Hepatocyte (in vitro differentiated cells): Measurements from ENCODE around the gene PDSS2. TPM values are rescaled to one million over a fixed set of nuclear protein-coding genes. Genes with fewer than 3 reads are reported as not detected.

Source experiments
- DNase-seq: peaks from one replicate; pipeline ENCODE4 v3.0.0-alpha.2; 2016; ENCODE audit warnings: low spot score
- H2AFZ ChIP-seq: fragments of 200-600 bp; sonication (generic); 2 replicates; pipeline ENCODE4 v1.6.0; 2016; ENCODE audit warnings: antibody characterized with exemption, mild to moderate bottlenecking
- H3K27ac ChIP-seq: fragments of 200-600 bp; sonication (generic); 2 replicates; pipeline ENCODE4 v1.5.1; 2016; ENCODE audit warnings: mild to moderate bottlenecking
- H3K27me3 ChIP-seq: fragments of 200-600 bp; sonication (generic); 2 replicates; pipeline ENCODE4 v1.6.1; 2016
- H3K36me3 ChIP-seq: fragments of 200-600 bp; sonication (generic); replicated peaks from 2 replicates; pipeline ENCODE4 v1.5.1; 2016; ENCODE audit warnings: low read depth; ENCODE audit not compliant: insufficient read depth
- H3K4me1 ChIP-seq: fragments of 200-600 bp; sonication (generic); 2 replicates; pipeline ENCODE4 v1.5.1; 2016; ENCODE audit warnings: mild to moderate bottlenecking, moderate library complexity; ENCODE audit not compliant: insufficient read depth
- H3K4me2 ChIP-seq: fragments of 200-600 bp; sonication (generic); 2 replicates; pipeline ENCODE4 v1.6.0; 2016
- H3K4me3 ChIP-seq: fragments of 200-600 bp; sonication (generic); 2 replicates; pipeline ENCODE4 v1.5.1; 2016; ENCODE audit warnings: mild to moderate bottlenecking
- H3K79me2 ChIP-seq: fragments of 200-600 bp; sonication (generic); 2 replicates; pipeline ENCODE4 v1.6.0; 2017; ENCODE audit warnings: mild to moderate bottlenecking
- H3K9me2 ChIP-seq: fragments of 200-600 bp; sonication (generic); replicated peaks from 2 replicates; pipeline ENCODE4 v1.6.0; 2017; ENCODE audit warnings: mild to moderate bottlenecking; ENCODE audit not compliant: insufficient read depth
- H3K9me3 ChIP-seq: fragments of 200-600 bp; sonication (generic); 2 replicates; pipeline ENCODE4 v1.5.1; 2016; ENCODE audit warnings: low read depth, mild to moderate bottlenecking
- H4K20me1 ChIP-seq: fragments of 200-600 bp; sonication (generic); 2 replicates; pipeline ENCODE4 v1.6.0; 2016; ENCODE audit warnings: mild to moderate bottlenecking; ENCODE audit not compliant: insufficient read depth, poor library complexity, severe bottlenecking
- EZH2 ChIP-seq: fragments of 200-600 bp; sonication (generic); IDR thresholded peaks from 2 replicates; pipeline ENCODE4 v1.6.1; 2016; ENCODE audit warnings: antibody characterized with exemption, mild to moderate bottlenecking, borderline replicate concordance
- EZH2phosphoT487 ChIP-seq: fragments of 200-600 bp; sonication (generic); IDR thresholded peaks from one replicate; pipeline ENCODE4 v1.6.1; 2018; ENCODE audit warnings: antibody characterized with exemption, mild to moderate bottlenecking, low read depth, moderate library complexity; ENCODE audit not compliant: unreplicated experiment, severe bottlenecking
- WGBS: methylation state at CpG from one replicate; pipeline ENCODE4 v1.1.6; 2016; ENCODE audit warnings: low lambda C conversion rate; ENCODE audit errors: missing lambda C conversion rate; 5-methylcytosine and 5-hydroxymethylcytosine counted together
- polyA plus RNA-seq: library from polyadenylated mRNA; unstranded; fragments of >200 nt; fragmentation: Nextera tagmentation; extraction: Ambion mirVana; gene quantifications from 2 replicates; pipeline ENCODE4 v1.2.1, GENCODE V29; 2016
- total RNA-seq: library from RNA; depleted of rRNA; stranded (reverse); fragments of >200 nt; gene quantifications from 2 replicates; pipeline ENCODE4 v1.2.3, GENCODE V29; 2014
- TF ChIP-seq, protein P1 (sequence below): fragments of 200-600 bp; sonication (generic); IDR thresholded peaks from 2 replicates; pipeline ENCODE4 v1.5.1; 2016; ENCODE audit warnings: antibody characterized with exemption, mild to moderate bottlenecking; ENCODE audit not compliant: poor library complexity

Gene PDSS2
- total and polyA plus RNA-seq, 2 experiments from 2014 or later = 15.3 to 18.2 TPM

GRCh38 chr6:107214655-107215054, 244.7 kb downstream of the PDSS2 start:
- Histone ChIP-seq H3K9me3 (no peaks in the 10 kb centered on the region), H3K27ac (no peak overlapping the region), H2AFZ (no peak overlapping the region), H3K4me3 (no peak overlapping the region), H3K79me2 (no peaks in the 10 kb centered on the region), H4K20me1 (no peaks in the 10 kb centered on the region), H3K9me2 (no peaks in the 10 kb centered on the region), H3K27me3 (no peaks in the 10 kb centered on the region), H3K4me1 (peaks cover 16% of the 10 kb centered on the region), H3K36me3 (no peaks in the 10 kb centered on the region), H3K4me2 (no peak overlapping the region)
- no peak for TF ChIP-seq EZH2
- TF ChIP-seq, protein P1, sequence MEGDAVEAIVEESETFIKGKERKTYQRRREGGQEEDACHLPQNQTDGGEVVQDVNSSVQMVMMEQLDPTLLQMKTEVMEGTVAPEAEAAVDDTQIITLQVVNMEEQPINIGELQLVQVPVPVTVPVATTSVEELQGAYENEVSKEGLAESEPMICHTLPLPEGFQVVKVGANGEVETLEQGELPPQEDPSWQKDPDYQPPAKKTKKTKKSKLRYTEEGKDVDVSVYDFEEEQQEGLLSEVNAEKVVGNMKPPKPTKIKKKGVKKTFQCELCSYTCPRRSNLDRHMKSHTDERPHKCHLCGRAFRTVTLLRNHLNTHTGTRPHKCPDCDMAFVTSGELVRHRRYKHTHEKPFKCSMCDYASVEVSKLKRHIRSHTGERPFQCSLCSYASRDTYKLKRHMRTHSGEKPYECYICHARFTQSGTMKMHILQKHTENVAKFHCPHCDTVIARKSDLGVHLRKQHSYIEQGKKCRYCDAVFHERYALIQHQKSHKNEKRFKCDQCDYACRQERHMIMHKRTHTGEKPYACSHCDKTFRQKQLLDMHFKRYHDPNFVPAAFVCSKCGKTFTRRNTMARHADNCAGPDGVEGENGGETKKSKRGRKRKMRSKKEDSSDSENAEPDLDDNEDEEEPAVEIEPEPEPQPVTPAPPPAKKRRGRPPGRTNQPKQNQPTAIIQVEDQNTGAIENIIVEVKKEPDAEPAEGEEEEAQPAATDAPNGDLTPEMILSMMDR = no peak
- TF ChIP-seq EZH2phosphoT487 = no peak
- DNase-seq = no peak

- no peak overlapping the region for H2AFZ ChIP-seq
- no peak for DNase-seq
- H4K20me1 ChIP-seq = no peaks in the 10 kb centered on the region
- 82% methylated on average over 8 of the region's 8 CpGs for WGBS
- H3K4me2 ChIP-seq = no peak overlapping the region
- no peaks in the 10 kb centered on the region for H3K4me1 ChIP-seq
- H3K36me3 ChIP-seq = no peaks in the 10 kb centered on the region
- no peaks in the 10 kb centered on the region for H3K9me3 ChIP-seq
- no peak overlapping the region for H3K4me3 ChIP-seq
- H3K9me2 ChIP-seq = no peaks in the 10 kb centered on the region
- no peaks in the 10 kb centered on the region for H3K27me3 ChIP-seq
- H3K79me2 ChIP-seq = no peaks in the 10 kb centered on the region
- TF ChIP-seq, protein P1 = no peak
- no peak for TF ChIP-seq EZH2
- no peak for TF ChIP-seq EZH2phosphoT487
- no peak overlapping the region for H3K27ac ChIP-seq
Measured at GRCh38 chr6:107209406-107210305, 249.7 kb downstream of the PDSS2 start.

DNA sequence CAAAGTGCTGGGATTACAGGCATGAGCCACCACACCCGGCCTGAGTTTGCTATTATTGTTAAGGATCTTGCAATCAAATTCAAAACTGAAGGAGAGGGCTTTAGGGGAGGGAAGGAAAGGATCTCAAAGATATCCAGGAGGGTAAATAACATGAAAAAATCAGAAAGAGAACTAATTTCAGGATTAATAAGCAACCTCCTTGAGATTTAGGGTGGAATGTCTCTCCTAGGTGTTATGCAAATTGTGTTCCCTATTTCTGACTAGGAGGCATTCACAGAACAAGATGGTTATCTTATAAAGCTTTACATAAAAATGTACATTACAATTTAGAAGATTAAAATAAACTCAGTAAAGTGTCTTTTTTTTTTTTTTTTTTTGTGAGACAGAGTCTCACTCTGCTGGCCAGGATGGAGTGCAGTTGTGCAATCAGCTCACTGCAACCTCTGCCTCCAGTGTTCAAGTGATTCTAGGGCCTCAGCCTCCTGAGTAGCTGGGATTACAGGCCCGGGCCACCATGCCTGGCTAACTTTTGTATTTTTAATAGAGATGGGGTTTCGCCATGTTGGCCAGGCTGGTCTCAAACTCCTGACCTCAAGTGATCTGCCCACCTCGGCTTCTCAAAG, 252.0 kb downstream of the PDSS2 start:
- Histone ChIP-seq H3K79me2 (no peaks in the 10 kb centered on the region), H3K36me3 (no peaks in the 10 kb centered on the region), H4K20me1 (no peaks in the 10 kb centered on the region), H3K4me2 (no peak overlapping the region), H3K4me1 (no peaks in the 10 kb centered on the region), H3K9me2 (no peaks in the 10 kb centered on the region), H2AFZ (no peak overlapping the region), H3K9me3 (no peaks in the 10 kb centered on the region), H3K4me3 (no peak overlapping the region), H3K27me3 (no peaks in the 10 kb centered on the region), H3K27ac (no peak overlapping the region)
- no peak for TF ChIP-seq EZH2
- TF ChIP-seq EZH2phosphoT487 = no peak
- TF ChIP-seq, protein P1 = no peak
- no peak for DNase-seq
- WGBS = 93% methylated on average over 4 of the region's 4 CpGs
